LNCaP clone FGC (cell line): ENCODE data around the gene RTN4R.

ENCODE experiments used
- DNase-seq: peaks from one replicate; pipeline ENCODE4 v3.0.0-alpha.2; 2011; ENCODE audit warnings: low read depth
- H3K4me3 ChIP-seq: 2 replicates; pipeline ENCODE4 v1.5.1; 2011; ENCODE audit warnings: mild to moderate bottlenecking, low read depth, low read length, control low read depth
- TF ChIP-seq, protein P1 (sequence below): IDR thresholded peaks from 2 replicates; pipeline ENCODE4 v1.5.1; 2012; ENCODE audit warnings: mild to moderate bottlenecking; ENCODE audit not compliant: control insufficient read depth, insufficient read depth; ENCODE audit errors: extremely low read depth

Gene RTN4R

DNA sequence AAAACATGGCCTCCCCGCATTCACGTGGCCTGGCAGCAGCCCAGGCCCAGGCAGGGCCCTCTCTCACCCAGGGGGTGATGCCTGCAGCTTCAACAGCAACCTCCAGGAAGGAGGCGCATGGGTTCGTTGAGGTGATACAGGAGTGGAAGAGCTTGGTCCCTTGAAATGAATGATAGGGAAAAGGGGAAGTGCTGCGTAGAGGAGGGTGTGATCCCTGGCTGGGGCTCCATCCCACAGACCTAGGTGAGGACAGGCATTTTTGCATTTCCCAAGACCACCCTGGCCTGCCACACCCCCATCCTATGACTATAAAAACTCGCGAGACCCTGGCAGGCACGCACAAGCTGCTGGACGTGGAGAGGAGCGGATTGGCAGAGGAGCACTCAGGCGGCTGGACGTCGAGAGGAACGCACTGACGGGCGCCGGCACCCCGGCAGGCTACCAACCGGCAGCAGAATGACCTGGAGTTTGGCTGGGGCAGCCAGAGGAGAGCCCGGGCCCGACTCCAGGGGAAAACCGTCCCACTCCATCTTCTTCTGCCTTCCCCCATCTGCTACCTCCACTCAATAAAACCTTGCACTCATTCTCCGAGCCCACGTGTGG is 32.6 kb downstream of the RTN4R start:
- no peak for DNase-seq
- no peak overlapping the region for H3K4me3 ChIP-seq
- TF ChIP-seq, protein P1, sequence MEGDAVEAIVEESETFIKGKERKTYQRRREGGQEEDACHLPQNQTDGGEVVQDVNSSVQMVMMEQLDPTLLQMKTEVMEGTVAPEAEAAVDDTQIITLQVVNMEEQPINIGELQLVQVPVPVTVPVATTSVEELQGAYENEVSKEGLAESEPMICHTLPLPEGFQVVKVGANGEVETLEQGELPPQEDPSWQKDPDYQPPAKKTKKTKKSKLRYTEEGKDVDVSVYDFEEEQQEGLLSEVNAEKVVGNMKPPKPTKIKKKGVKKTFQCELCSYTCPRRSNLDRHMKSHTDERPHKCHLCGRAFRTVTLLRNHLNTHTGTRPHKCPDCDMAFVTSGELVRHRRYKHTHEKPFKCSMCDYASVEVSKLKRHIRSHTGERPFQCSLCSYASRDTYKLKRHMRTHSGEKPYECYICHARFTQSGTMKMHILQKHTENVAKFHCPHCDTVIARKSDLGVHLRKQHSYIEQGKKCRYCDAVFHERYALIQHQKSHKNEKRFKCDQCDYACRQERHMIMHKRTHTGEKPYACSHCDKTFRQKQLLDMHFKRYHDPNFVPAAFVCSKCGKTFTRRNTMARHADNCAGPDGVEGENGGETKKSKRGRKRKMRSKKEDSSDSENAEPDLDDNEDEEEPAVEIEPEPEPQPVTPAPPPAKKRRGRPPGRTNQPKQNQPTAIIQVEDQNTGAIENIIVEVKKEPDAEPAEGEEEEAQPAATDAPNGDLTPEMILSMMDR = no peak

DNA sequence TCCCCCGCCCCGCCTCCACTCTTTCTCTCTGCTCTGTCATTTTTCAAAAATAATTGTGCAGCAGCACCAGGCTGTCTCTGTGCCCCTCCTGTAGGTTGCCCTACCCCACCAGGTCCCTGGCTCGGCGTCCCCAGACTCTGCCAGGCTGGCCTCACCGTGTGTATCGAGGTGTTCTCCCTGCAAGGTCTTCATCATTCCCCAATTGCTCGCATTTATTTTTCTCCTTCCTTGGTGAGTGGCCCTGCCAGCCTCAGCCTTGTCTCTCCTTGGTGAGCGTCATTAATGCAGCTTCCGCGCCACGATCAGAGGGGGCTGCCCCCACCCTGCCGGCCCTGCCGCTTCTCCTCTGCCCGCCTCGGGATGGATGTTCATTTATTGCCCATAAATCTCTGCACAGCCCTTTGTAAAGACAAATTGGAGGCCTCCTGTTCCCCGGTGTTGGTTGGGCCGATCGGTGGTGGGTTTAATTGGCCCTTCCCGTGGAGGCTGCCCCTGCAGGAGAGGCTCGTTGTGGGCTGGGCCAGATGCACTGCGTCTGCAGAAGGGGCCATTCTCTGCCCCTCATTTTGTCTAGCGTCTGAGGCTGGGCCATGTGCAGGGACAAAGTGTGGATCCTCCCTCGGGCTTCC is 33.2 kb downstream of the RTN4R start:
- no peak for DNase-seq
- H3K4me3 ChIP-seq = no peak overlapping the region
- TF ChIP-seq, protein P1 = no peak

DNA sequence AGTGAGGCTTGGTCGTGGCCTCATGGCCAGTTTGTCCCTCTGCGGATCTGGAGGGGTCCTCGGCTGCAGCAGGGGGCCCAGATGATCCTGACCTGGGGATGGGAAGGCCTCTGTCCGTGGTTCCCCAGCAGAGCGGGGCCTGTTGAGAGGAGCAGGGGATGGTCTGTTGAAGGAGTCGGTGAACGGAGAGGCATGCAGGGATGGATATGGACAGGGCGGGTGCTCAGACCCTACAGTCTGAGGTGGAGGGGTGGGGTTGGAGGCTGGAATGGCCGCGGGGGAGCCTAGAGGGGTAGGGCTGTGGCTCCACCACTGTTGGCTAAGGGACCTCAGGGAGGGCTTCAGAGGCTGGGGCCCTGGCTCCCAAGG is 33.8 kb downstream of the RTN4R start:
- H3K4me3 ChIP-seq = no peak overlapping the region
- TF ChIP-seq, protein P1 = no peak
- no peak for DNase-seq

DNA sequence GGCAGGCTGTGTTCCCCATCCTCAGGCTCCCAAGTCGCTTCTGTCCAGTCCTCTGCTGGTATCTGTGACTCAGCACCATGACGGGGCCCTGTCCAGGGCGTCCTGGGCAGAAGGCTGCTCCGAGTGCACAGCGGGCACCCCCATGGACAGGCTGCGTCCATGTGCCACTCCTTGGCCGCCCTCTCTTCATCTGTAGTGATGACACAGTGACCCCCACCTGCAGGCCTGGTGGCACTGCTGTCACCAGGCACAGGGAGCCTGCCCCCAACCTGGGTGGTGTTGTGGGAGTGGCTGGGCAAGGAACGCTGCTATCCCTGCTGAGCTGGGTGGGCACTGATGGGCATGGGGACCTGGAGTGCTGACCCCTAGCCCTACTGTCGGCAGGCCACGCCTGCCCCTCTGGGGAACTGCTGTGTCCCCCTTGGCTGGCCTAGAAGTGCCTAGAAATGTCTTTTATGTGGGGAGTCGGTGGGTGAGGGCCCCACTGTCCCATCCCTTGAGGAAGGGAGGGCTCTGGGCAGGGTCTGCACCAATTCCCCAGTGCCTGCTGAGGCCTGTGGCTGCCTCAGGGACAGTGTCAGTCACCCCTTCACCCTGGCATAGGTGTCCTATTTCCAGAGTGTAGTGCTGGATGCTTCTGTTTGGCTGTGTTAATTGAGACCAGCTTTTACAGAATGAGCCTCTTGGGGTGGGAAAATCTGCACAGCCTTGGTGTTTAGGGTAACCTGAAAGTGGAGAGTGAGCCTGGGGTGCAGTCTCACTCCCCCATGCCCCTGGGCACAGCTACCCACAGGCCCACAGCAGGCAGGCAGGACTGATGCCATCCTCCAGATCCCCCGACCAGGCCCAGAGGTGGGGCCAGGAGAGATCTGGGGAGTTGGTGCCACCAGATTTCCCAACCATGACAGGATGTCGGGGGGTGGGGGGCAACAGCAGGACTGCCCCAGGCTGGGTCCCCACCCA is 34.5 kb downstream of the RTN4R start:
- TF ChIP-seq, protein P1 = no peak
- H3K4me3 ChIP-seq = no peak overlapping the region
- DNase-seq = no peak

DNA sequence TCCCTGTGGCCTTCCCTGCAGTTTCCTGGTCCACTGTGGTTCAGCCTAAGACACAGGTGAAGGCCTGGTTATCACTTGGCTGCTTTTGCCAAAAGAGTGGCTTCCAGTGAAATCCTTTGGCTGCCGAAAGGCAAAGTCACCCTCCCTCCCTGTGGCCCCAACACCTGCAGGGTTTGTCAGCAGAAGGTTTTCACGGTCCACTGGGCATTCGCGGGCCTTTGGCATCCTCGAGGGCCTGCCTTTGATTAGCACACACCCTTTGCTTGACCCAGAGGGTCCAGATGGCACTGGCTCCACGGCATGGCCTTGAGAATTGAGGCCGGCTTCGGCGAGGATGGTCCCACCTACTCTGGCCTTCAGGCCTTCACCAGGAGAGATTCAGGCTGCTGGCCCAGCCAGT is 35.3 kb downstream of the RTN4R start:
- TF ChIP-seq, protein P1 = no peak
- H3K4me3 ChIP-seq = no peak overlapping the region
- DNase-seq = no peak

DNA sequence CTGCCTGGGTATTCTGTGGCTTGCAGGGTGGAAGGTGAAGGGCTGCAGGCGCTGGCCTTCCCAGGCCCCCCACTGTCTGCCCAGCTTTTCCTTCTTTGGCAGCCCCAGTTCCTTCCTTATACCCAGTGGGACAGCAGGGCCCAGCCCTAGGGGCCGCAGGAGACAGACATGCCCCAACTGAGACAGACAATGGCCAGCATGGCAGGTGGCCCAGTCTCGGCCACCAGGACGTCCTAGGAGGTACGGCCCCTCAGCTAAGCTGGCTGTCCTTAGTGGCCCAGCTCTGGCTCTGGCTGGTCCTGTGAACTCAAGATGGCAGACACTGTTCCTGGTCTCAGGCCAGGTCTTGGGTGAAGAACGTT is 35.9 kb downstream of the RTN4R start:
- TF ChIP-seq, protein P1 = no peak
- no peak for DNase-seq

More for the DNA sequence above, 35.9 kb downstream of the RTN4R start:
- H3K4me3 ChIP-seq = no peak overlapping the region
